Neural cell (in vitro differentiated cells): ENCODE data around the gene HSBP1L1. TPM values are rescaled to one million over a fixed set of nuclear protein-coding genes. Genes with fewer than 3 reads are reported as not detected.

Source experiments
- H2AFZ ChIP-seq: fragments of 200-600, 300-800 bp; sonication (generic), shearing (Covaris generic); 2 replicates; pipeline ENCODE4 v1.6.0; 2014; ENCODE audit warnings: low read depth, mild to moderate bottlenecking, antibody characterized with exemption, low read length, moderate library complexity
- H3F3A ChIP-seq: fragments of 200-600 bp; shearing (Covaris generic); 2 replicates; pipeline ENCODE4 v1.6.1; 2016; ENCODE audit warnings: mild to moderate bottlenecking, moderate library complexity, mixed read lengths, antibody characterized with exemption, low read length; ENCODE audit not compliant: insufficient read depth, poor library complexity, severe bottlenecking
- H3K27ac ChIP-seq: fragments of 200-600, 300-800 bp; sonication (generic), shearing (Covaris generic); 2 replicates; pipeline ENCODE4 v1.5.1; 2014; ENCODE audit warnings: mild to moderate bottlenecking, low read length, moderate library complexity
- H3K27me3 ChIP-seq: fragments of 300-800, 200-600 bp; sonication (generic), shearing (Covaris generic); 2 replicates; pipeline ENCODE4 v1.6.0; 2014; ENCODE audit warnings: mild to moderate bottlenecking, low read depth, low read length, moderate library complexity; ENCODE audit not compliant: insufficient read depth
- H3K36me3 ChIP-seq: fragments of 300-800, 200-600 bp; sonication (generic), shearing (Covaris generic); 2 replicates; pipeline ENCODE4 v1.5.1; 2014; ENCODE audit warnings: mild to moderate bottlenecking, antibody characterized with exemption, low read length, moderate library complexity; ENCODE audit not compliant: insufficient read depth
- H3K4me2 ChIP-seq: fragments of 300-800, 200-600 bp; sonication (generic), shearing (Covaris generic); 2 replicates; pipeline ENCODE4 v1.6.0; 2014; ENCODE audit warnings: mild to moderate bottlenecking, low read length
- H3K4me3 ChIP-seq: fragments of 300-800, 200-600 bp; sonication (generic), shearing (Covaris generic); 2 replicates; pipeline ENCODE4 v1.5.1; 2014; ENCODE audit warnings: mild to moderate bottlenecking, low read length, moderate library complexity
- H3K79me2 ChIP-seq: fragments of 200-600 bp; shearing (Covaris generic); replicated peaks from 2 replicates; pipeline ENCODE4 v1.6.0; 2014; ENCODE audit warnings: mild to moderate bottlenecking, low read length, moderate library complexity; ENCODE audit not compliant: insufficient read depth
- H3K9ac ChIP-seq: fragments of 300-800, 200-600 bp; sonication (generic), shearing (Covaris generic); 2 replicates; pipeline ENCODE4 v1.6.1; 2016; ENCODE audit warnings: mild to moderate bottlenecking, low read length, mixed read lengths
- H3K9me2 ChIP-seq: fragments of 200-600 bp; shearing (Covaris generic); 2 replicates; pipeline ENCODE4 v1.6.1; 2016; ENCODE audit warnings: mild to moderate bottlenecking, low read length, mixed read lengths; ENCODE audit not compliant: insufficient read depth
- H3K9me3 ChIP-seq: fragments of 200-600, 300-800 bp; sonication (generic), shearing (Covaris generic); 2 replicates; pipeline ENCODE4 v1.6.1; 2016; ENCODE audit warnings: mild to moderate bottlenecking, mixed run types, low read length, moderate library complexity, mixed read lengths
- H4K20me1 ChIP-seq: fragments of 200-600 bp; shearing (Covaris generic); 2 replicates; pipeline ENCODE4 v1.6.1; 2016; ENCODE audit warnings: mild to moderate bottlenecking, mixed run types; ENCODE audit not compliant: insufficient read depth
- EP300 ChIP-seq: fragments of 450-650 bp; conservative IDR thresholded peaks from 2 replicates; pipeline ENCODE4 v1.6.1; 2014; ENCODE audit warnings: antibody characterized with exemption, mild to moderate bottlenecking, moderate library complexity; ENCODE audit not compliant: poor library complexity, severe bottlenecking
- EZH2 ChIP-seq: fragments of 200-600, 300-800 bp; shearing (Covaris generic), sonication (generic); IDR thresholded peaks from 2 replicates; pipeline ENCODE4 v1.6.1; 2014; ENCODE audit warnings: antibody characterized with exemption, low read length, borderline replicate concordance, mild to moderate bottlenecking; ENCODE audit not compliant: insufficient read depth, poor library complexity, severe bottlenecking
- MXI1 ChIP-seq: fragments of 450-650 bp; conservative IDR thresholded peaks from 2 replicates; pipeline ENCODE4 v1.6.1; 2014; ENCODE audit warnings: antibody characterized with exemption, mild to moderate bottlenecking; ENCODE audit not compliant: poor library complexity, severe bottlenecking
- POLR2AphosphoS5 ChIP-seq: IDR thresholded peaks from 2 replicates; pipeline ENCODE4 v1.6.1; 2012
- RAD21 ChIP-seq: fragments of 450-650 bp; conservative IDR thresholded peaks from 2 replicates; pipeline ENCODE4 v1.6.1; 2014; ENCODE audit warnings: antibody characterized with exemption, mild to moderate bottlenecking, moderate library complexity
- SMC3 ChIP-seq: fragments of 450-650 bp; conservative IDR thresholded peaks from 2 replicates; pipeline ENCODE4 v1.6.1; 2014; ENCODE audit warnings: antibody characterized with exemption, mild to moderate bottlenecking, moderate library complexity; ENCODE audit not compliant: poor library complexity
- TAF1 ChIP-seq: IDR thresholded peaks from 2 replicates; pipeline ENCODE4 v1.6.1; 2012; ENCODE audit warnings: low read depth
- polyA plus RNA-seq: library from polyadenylated mRNA; depleted of rRNA; stranded (reverse); fragments of >200 nt; gene quantifications from 2 replicates; pipeline ENCODE4 v1.2.3, GENCODE V29; 2014
- TF ChIP-seq, protein P1 (sequence below): fragments of 450-650 bp; IDR thresholded peaks from 2 replicates; pipeline ENCODE4 v1.5.1; 2014; ENCODE audit warnings: antibody characterized with exemption, mild to moderate bottlenecking, moderate library complexity; ENCODE audit not compliant: poor library complexity, severe bottlenecking
- TF ChIP-seq, protein P2 (sequence below): IDR thresholded peaks from 2 replicates; pipeline ENCODE4 v1.6.1; 2012; ENCODE audit warnings: borderline replicate concordance

Gene HSBP1L1
- polyA plus RNA-seq, 1 donor from 2014 or later: 0.84 TPM

DNA sequence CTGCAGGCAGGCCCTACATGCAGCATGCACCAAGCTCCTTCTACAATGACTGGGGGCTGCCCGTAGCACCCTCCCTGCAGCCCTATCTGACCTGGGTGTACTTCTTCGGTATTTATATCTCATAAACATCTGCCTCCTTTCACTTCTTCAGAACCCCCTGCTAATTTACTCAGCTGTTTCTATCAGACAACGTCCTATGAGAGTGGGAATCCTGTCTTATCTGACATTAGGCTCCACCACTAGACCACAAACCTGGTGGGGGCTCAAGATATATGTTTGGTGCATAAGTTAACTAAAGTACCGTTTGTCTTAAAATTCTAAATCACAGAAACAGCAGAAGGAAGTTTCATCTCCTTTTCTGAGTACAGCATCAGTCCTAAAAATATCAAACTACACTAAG is 10.6 kb downstream of the HSBP1L1 start:
- Histone ChIP-seq H4K20me1 (no peaks in the 10 kb centered on the region), H3K27ac (no peak overlapping the region), H3K9ac (no peak overlapping the region), H2AFZ (no peak overlapping the region), H3K4me2 (no peak overlapping the region), H3F3A (no peaks in the 10 kb centered on the region), H3K36me3 (no peaks in the 10 kb centered on the region), H3K79me2 (peaks cover 40% of the 10 kb centered on the region), H3K4me3 (no peak overlapping the region), H3K9me2 (no peaks in the 10 kb centered on the region), H3K9me3 (no peaks in the 10 kb centered on the region), H3K27me3 (no peaks in the 10 kb centered on the region)
- TF ChIP-seq EP300: no peak

DNA sequence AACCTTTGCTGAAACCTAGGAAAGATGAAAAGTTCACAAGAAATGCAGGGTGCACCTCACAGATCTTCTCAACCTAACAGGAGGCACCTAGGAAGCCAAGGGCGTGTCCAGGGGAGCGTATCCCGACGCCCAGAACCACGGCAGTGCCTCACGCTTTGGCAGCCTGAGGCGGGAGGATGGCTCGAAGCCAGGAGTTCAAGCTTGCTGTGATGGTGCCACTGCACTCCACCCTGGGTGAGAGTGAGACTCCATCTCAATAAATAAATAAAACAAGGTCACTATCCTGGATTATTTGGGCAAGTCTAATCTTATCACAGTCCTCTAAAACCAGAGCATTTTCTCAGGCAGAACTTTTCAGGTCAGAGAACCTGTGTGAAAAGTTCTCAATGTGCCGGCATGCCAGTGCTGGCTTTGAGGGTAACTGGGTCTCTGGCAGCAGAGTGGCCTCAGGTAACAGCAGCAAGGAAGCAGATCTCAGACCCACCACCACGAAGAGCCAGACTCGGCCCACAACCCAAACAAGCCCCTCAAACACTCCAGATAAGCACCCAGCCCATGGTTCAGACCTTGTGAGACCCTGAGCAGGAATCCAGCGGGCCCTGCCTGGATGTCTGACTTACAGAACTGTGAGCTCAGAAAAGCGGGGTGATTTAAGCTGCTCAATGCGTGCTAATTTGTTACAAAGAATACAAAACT is 11.7 kb downstream of the HSBP1L1 start:
- TF ChIP-seq, protein P1, sequence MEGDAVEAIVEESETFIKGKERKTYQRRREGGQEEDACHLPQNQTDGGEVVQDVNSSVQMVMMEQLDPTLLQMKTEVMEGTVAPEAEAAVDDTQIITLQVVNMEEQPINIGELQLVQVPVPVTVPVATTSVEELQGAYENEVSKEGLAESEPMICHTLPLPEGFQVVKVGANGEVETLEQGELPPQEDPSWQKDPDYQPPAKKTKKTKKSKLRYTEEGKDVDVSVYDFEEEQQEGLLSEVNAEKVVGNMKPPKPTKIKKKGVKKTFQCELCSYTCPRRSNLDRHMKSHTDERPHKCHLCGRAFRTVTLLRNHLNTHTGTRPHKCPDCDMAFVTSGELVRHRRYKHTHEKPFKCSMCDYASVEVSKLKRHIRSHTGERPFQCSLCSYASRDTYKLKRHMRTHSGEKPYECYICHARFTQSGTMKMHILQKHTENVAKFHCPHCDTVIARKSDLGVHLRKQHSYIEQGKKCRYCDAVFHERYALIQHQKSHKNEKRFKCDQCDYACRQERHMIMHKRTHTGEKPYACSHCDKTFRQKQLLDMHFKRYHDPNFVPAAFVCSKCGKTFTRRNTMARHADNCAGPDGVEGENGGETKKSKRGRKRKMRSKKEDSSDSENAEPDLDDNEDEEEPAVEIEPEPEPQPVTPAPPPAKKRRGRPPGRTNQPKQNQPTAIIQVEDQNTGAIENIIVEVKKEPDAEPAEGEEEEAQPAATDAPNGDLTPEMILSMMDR: no peak
- TF ChIP-seq SMC3 (no peak), TAF1 (no peak), RAD21 (no peak), POLR2AphosphoS5 (no peak), EP300 (no peak), MXI1 (no peak)
- TF ChIP-seq, protein P2, sequence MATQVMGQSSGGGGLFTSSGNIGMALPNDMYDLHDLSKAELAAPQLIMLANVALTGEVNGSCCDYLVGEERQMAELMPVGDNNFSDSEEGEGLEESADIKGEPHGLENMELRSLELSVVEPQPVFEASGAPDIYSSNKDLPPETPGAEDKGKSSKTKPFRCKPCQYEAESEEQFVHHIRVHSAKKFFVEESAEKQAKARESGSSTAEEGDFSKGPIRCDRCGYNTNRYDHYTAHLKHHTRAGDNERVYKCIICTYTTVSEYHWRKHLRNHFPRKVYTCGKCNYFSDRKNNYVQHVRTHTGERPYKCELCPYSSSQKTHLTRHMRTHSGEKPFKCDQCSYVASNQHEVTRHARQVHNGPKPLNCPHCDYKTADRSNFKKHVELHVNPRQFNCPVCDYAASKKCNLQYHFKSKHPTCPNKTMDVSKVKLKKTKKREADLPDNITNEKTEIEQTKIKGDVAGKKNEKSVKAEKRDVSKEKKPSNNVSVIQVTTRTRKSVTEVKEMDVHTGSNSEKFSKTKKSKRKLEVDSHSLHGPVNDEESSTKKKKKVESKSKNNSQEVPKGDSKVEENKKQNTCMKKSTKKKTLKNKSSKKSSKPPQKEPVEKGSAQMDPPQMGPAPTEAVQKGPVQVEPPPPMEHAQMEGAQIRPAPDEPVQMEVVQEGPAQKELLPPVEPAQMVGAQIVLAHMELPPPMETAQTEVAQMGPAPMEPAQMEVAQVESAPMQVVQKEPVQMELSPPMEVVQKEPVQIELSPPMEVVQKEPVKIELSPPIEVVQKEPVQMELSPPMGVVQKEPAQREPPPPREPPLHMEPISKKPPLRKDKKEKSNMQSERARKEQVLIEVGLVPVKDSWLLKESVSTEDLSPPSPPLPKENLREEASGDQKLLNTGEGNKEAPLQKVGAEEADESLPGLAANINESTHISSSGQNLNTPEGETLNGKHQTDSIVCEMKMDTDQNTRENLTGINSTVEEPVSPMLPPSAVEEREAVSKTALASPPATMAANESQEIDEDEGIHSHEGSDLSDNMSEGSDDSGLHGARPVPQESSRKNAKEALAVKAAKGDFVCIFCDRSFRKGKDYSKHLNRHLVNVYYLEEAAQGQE: no peak
- Histone ChIP-seq H3K9me3 (no peaks in the 10 kb centered on the region), H3K27me3 (no peaks in the 10 kb centered on the region), H3K27ac (no peak overlapping the region), H4K20me1 (no peaks in the 10 kb centered on the region), H3K79me2 (peaks cover 51% of the 10 kb centered on the region), H3K36me3 (no peaks in the 10 kb centered on the region), H3K4me3 (no peak overlapping the region), H3K9me2 (no peaks in the 10 kb centered on the region), H2AFZ (no peak overlapping the region), H3K4me2 (no peak overlapping the region), H3K9ac (no peak overlapping the region), H3F3A (no peaks in the 10 kb centered on the region)

DNA sequence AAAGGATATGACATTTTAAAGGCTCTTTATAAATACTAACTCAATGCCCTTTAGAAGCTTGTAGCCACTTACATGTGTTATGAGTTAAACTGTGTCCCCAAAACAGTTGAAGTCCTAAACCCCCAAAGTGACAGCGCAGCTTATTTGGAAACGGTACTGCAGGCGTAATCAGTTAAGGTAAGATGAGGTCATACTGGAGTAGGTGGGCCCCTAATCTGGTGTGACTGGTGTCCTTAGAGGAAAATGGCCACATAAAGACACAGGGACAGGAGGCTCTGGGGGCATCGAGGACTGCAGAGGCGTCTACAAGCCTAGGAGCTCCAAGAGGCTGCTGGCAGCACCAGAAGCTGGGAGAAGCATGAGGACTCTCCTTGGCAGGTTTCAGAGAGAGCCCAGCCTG is 15.4 kb downstream of the HSBP1L1 start:
- H3K9ac ChIP-seq: no peak overlapping the region
- no peaks in the 10 kb centered on the region for H3K27me3 ChIP-seq
- no peak for TF ChIP-seq MXI1
- no peak for TF ChIP-seq SMC3
- no peak for TF ChIP-seq RAD21
- TF ChIP-seq POLR2AphosphoS5: no peak
- TF ChIP-seq, protein P1: no peak
- no peak for TF ChIP-seq TAF1
- no peak for TF ChIP-seq EZH2
- TF ChIP-seq EP300: no peak
- TF ChIP-seq, protein P2: no peak
- H3K36me3 ChIP-seq: no peaks in the 10 kb centered on the region
- H4K20me1 ChIP-seq: peaks cover 4% of the 10 kb centered on the region
- H3K79me2 ChIP-seq: peaks cover 87% of the 10 kb centered on the region
- no peaks in the 10 kb centered on the region for H3K9me2 ChIP-seq
- no peak overlapping the region for H3K27ac ChIP-seq
- H2AFZ ChIP-seq: no peak overlapping the region
- H3K9me3 ChIP-seq: no peaks in the 10 kb centered on the region
- no peak overlapping the region for H3K4me3 ChIP-seq
- no peaks in the 10 kb centered on the region for H3F3A ChIP-seq
- H3K4me2 ChIP-seq: no peak overlapping the region
